HG02642 (cell line): ENCODE results near the gene NANS.
A peak's percentile ranks its signal among the peaks of the same experiment; 100 is the strongest.
"Not testable (repeated sequence)": the region's sequence is repeated elsewhere in the genome, so short reads cannot be mapped to it uniquely, and the experiment has no call there.

Experiments
- ATAC-seq: cut with Tn5 transposase; IDR thresholded peaks from one replicate; pipeline ENCODE4 v1.9.1; 2021; ENCODE audit warnings: mild to moderate bottlenecking; ENCODE audit not compliant: unreplicated experiment, poor library complexity

Gene NANS

GRCh38 chr9:98056269-98057137 lies at the start of gene NANS:
Gene NANS (plus strand): TSS chr9:98056732. CDS start chr9:98056809, 77 bp downstream.
- ATAC-seq: peak; percentile 98

GRCh38 chr9:98007251-98007928 lies 49.1 kb upstream of the NANS start:
- ATAC-seq: no peak

GRCh38 chr9:98008764-98009163 lies 47.8 kb upstream of the NANS start:
- no peak for ATAC-seq

- ATAC-seq: no peak
Measured at GRCh38 chr9:98009437-98009836, 47.1 kb upstream of the NANS start.

- no peak for ATAC-seq
Measured at GRCh38 chr9:98009936-98010335, 46.6 kb upstream of the NANS start.

- ATAC-seq: peak; percentile 92
Measured at GRCh38 chr9:98010445-98010844, 46.1 kb upstream of the NANS start.

- no peak for ATAC-seq
Measured at GRCh38 chr9:98011122-98011521, 45.4 kb upstream of the NANS start.

- no peak for ATAC-seq
Measured at GRCh38 chr9:98016137-98016680, 40.3 kb upstream of the NANS start.

GRCh38 chr9:98017306-98017705 lies 39.2 kb upstream of the NANS start:
- no peak for ATAC-seq

- ATAC-seq: no peak
Measured at GRCh38 chr9:98018347-98018746, 38.2 kb upstream of the NANS start.

GRCh38 chr9:98019098-98019497 lies 37.4 kb upstream of the NANS start:
- no peak for ATAC-seq

GRCh38 chr9:98019869-98020268 lies 36.7 kb upstream of the NANS start:
- ATAC-seq: not testable (repeated sequence)

GRCh38 chr9:98020476-98021145 lies 35.9 kb upstream of the NANS start:
- no peak for ATAC-seq

GRCh38 chr9:98021306-98022040 lies 35.1 kb upstream of the NANS start:
- ATAC-seq: no peak

GRCh38 chr9:98022447-98022846 lies 34.1 kb upstream of the NANS start:
- ATAC-seq: no peak

GRCh38 chr9:98024702-98025101 lies 31.8 kb upstream of the NANS start:
- no peak for ATAC-seq

GRCh38 chr9:98031169-98031568 lies 25.4 kb upstream of the NANS start:
- ATAC-seq: no peak

GRCh38 chr9:98031935-98032334 lies 24.6 kb upstream of the NANS start:
- ATAC-seq: no peak

- peak; percentile 65 for ATAC-seq
Measured at GRCh38 chr9:98034593-98035546, 21.7 kb upstream of the NANS start.
